ENCODE data around the gene CCDC180. TPM values are rescaled to one million over a fixed set of nuclear protein-coding genes. Genes with fewer than 3 reads are reported as not detected.

The CCDC180 gene
- 0.29 and 0.35 TPM in 2 replicates for total RNA-seq

DNA sequence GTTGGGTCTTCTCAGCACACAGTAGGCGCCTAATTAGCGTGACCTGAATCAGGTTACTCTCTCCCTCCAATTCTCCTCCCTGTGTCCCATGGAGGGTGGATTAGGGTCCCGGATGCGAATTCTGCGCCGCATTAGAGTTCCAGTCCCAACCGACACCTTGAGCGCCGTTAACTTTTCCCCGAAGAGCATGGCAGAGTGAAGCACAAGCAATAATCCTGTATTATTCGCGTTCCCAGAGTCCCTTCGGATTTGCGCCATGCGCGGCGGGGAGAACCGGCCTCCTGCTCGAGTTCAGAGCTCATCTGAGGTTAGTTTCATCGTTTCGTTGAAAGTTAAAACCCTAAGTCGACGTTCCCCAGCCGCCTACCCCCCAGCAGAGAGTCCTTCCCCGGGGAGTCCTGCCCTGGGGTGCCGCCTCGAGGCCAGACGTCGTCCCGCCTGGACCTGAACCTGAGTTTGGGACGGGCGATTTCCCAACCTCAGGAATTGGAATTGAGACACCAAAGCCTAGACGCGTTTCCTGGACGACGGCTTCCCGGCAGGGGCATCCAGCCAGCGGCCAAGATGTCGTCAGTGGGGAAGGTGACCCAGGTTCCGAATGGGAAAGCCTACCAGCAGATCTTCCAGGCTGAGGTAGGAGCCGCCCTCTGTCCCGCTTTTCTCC is at the start of gene CCDC180:
Gene CCDC180, plus strand, starts transcription at position 160 of the 664 bp plus-strand sequence. Its CDS starts 405 bp downstream, at position 565.

Other genes with a start within 250 kb of the CCDC180 start
- 4.9 and 9.7 TPM in 2 replicates for gene TDRD7, start 104.4 kb downstream of the CCDC180 start, total RNA-seq
- gene TMOD1, start 194.0 kb downstream of the CCDC180 start, total RNA-seq = 1.7 TPM in 1 of 2 replicates, not detected in the other

Measured in myometrial cell (primary cell).